Muscle layer of duodenum (tissue), 2 donors: Measurements from ENCODE around the gene DOLPP1.

ENCODE experiments used
- H3K27ac ChIP-seq: one replicate; pipeline ENCODE4 v1.7.0; 2013; ENCODE audit warnings: mild to moderate bottlenecking, low read length
- H3K27me3 ChIP-seq: one replicate; pipeline ENCODE4 v1.7.0; 2013; ENCODE audit warnings: low read depth, mild to moderate bottlenecking, control low read depth, low read length
- H3K36me3 ChIP-seq, 2 donors: one replicate each; pipeline ENCODE4 v1.7.0; 2013; ENCODE audit warnings: low read length in 2 of 2, control low read depth in 1 of 2, mild to moderate bottlenecking in 1 of 2; ENCODE audit not compliant: insufficient read depth in 2 of 2, control insufficient read depth in 1 of 2
- H3K4me1 ChIP-seq, 2 donors: one replicate each; pipeline ENCODE4 v1.7.0; 2013; ENCODE audit warnings: low read length in 2 of 2, mild to moderate bottlenecking in 2 of 2, control low read depth in 1 of 2, moderate library complexity in 1 of 2; ENCODE audit not compliant: insufficient read depth in 2 of 2, control insufficient read depth in 1 of 2
- H3K4me3 ChIP-seq, 2 donors: one replicate each; pipeline ENCODE4 v1.7.0; 2013; ENCODE audit warnings: low read length in 2 of 2, low read depth in 1 of 2, mild to moderate bottlenecking in 1 of 2
- H3K9me3 ChIP-seq, 2 donors: one replicate each; pipeline ENCODE4 v1.7.0; 2013; ENCODE audit warnings: low read length in 2 of 2, control low read depth in 1 of 2, mild to moderate bottlenecking in 1 of 2; ENCODE audit not compliant: control insufficient read depth in 1 of 2
- donor health status: healthy.

DOLPP1 gene

DNA sequence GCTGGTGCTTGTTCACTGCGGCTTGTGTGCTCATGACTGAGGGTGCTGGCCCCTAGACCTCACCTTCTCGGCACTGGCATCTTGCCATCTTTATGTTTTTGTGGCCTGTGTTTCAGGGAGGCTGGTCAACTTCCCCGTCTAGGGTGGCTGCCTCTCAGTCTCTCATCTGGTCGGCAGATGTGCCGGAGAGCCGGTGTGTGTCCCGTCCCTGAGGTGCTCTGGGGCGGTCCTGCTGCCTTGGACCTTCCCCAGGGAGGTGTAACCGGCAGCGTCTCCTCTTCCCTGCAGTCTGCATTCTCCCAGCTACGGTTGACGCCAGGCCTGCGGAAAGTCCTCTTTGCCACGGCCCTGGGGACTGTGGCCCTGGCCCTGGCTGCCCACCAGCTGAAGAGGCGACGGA lies 38.9 kb upstream of the DOLPP1 start:
- H3K9me3 ChIP-seq, result no peaks in the 10 kb centered on the region
- no peak overlapping the region for H3K27ac ChIP-seq
- no peak overlapping the region for H3K4me3 ChIP-seq
- peaks cover 12 to 48% of the 10 kb centered on the region in 2 donors for H3K36me3 ChIP-seq
- peaks cover 15 to 19% of the 10 kb centered on the region in 2 donors for H3K4me1 ChIP-seq
- H3K27me3 ChIP-seq, result no peaks in the 10 kb centered on the region

GRCh38 chr9:129052592-129052991 lies 28.3 kb upstream of the DOLPP1 start:
- no peak overlapping the region for H3K27ac ChIP-seq
- no peaks in the 10 kb centered on the region for H3K27me3 ChIP-seq
- no peaks in the 10 kb centered on the region for H3K4me1 ChIP-seq
- no peak overlapping the region for H3K4me3 ChIP-seq
- H3K36me3 ChIP-seq, result peaks cover 24 to 54% of the 10 kb centered on the region in 2 donors
- H3K9me3 ChIP-seq, result no peaks in the 10 kb centered on the region

DNA sequence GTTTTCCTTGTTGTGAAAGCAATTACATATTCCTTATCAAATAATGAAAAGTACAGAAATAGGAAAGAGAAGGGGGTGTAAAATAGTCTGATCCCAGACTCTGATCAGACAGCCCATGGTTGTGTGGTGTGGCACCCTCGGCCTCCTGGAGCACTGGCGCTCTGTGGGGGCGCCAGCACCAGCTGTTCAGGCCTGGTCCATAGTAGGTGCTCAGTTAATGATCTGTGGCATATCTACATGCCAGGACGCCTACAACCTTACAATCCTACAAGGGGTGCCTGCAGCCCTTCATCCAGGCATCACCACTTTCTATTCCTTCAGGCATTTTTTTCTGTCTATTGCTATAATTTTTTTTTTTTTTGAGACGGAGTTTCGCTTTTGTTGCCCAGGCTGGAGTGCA lies 27.9 kb upstream of the DOLPP1 start:
- peaks cover 24 to 51% of the 10 kb centered on the region in 2 donors for H3K36me3 ChIP-seq
- no peak overlapping the region for H3K27ac ChIP-seq
- no peaks in the 10 kb centered on the region for H3K27me3 ChIP-seq
- H3K9me3 ChIP-seq, result no peaks in the 10 kb centered on the region
- H3K4me3 ChIP-seq, result no peak overlapping the region
- H3K4me1 ChIP-seq, result no peaks in the 10 kb centered on the region

DNA sequence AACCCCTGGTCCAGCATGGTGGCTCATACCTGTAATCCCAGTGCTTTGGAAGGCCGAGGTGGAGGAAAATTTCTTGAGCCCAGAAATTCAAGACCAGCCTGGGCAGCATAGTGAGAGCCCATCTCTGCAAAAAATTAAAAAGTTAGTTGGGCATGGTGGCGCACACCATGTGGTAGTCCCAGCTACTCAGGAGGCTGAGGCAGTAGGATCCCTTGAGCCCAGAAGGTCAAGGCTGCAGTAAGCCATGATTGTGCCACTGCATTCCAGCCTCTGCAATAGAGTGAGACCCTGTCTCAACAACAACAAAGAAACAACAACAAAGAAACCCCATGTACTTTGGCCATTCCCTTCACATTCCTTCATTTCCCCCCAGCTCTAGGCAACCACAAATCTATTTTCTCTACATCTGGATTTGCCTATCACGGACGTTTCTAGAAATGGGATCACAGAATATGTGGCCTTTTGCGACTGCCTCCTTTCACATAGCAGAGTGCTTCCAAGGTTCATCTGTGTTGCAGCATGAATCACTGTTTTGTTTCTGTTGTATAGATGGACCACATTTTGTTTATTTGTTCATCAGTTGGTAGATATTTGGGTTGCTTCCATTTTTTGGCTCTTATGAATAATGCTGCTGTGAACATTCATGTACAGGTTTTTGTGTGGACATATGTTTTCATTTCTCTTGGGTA lies 26.6 kb upstream of the DOLPP1 start:
- peaks cover 14 to 44% of the 10 kb centered on the region in 2 donors for H3K36me3 ChIP-seq
- no peaks in the 10 kb centered on the region for H3K27me3 ChIP-seq
- H3K27ac ChIP-seq, result no peak overlapping the region

GRCh38 chr9:129058965-129059795 lies 21.7 kb upstream of the DOLPP1 start:
- Histone ChIP-seq H3K27ac (no peak overlapping the region), H3K36me3 (peaks cover 22 to 58% of the 10 kb centered on the region in 2 donors), H3K4me1 (no peaks in the 10 kb centered on the region), H3K4me3 (no peak overlapping the region), H3K9me3 (no peaks in the 10 kb centered on the region), H3K27me3 (no peaks in the 10 kb centered on the region)

More for the DNA sequence above, 26.6 kb upstream of the DOLPP1 start:
- no peak overlapping the region for H3K4me3 ChIP-seq
- no peaks in the 10 kb centered on the region for H3K4me1 ChIP-seq
- no peaks in the 10 kb centered on the region for H3K9me3 ChIP-seq

DNA sequence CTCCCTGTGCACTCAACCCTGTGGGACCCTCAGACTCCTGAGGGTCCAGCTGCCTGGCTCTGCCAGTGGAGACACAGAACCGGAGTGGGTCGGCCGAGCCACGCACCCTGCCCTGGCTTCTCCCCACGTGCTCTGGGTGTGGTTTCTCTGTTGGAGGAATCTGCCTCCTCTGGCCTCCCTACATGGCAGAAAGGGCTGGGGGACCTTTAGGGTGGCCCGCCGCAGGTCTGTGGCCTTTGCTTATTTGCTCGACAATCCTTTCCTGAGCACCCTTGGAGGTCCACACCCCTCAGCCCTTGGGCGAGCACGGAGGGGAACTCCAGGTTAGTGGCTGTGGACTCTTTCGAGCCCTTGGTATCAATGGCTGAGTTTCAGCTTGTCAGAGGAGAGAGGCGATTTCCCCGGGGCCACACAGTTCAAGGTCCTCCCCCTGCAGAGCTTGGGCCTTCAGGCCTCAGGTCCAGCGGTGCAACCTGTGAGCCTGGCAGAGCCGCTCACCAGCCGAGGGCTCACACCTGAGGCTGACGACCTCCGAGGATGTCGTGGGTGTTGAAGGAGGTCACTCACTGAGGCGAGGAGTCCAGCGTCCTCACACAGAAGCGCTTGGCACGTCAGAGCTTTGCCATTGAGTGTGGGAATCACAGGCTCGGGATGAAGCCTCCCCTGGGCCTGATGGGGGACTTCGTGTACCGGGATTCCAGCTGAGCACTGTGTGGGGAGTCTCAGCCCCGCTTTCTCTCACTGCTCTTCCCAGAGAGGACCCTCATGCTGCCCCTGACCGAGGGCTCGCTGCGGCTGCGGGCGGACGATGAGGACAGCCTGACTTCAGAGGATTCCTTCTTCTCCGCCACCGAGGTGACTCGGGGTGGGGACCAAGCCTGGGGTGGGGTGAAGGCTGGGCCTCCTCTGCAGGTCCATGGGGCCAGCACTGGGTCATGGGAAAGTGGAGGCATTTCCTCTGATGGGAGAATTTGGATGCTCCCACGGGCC lies 20.8 kb upstream of the DOLPP1 start:
- Histone ChIP-seq H3K4me1 (no peaks in the 10 kb centered on the region), H3K27me3 (no peaks in the 10 kb centered on the region), H3K36me3 (peaks cover 18 to 60% of the 10 kb centered on the region in 2 donors), H3K4me3 (no peak overlapping the region), H3K9me3 (no peaks in the 10 kb centered on the region), H3K27ac (no peak overlapping the region)

DNA sequence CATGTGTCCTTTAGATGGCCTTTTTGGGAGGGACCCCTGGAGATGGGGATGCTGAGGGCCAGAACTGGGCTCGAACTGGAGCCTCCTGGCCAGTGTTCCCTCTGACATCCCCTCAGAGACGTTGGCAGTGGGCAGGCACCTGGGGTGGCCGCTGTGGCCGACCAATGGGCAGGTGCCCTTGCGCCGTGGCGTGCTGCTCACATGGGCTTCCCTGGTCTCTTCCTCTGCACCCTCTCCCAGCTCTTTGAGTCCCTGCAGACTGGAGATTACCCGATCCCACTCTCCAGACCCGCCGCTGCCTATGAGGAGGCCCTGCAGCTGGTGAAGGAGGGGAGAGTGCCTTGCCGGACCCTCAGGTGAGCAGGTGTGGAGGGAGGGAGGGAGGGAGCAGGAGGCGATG lies 19.9 kb upstream of the DOLPP1 start:
- peaks cover 23 to 69% of the 10 kb centered on the region in 2 donors for H3K36me3 ChIP-seq

DNA sequence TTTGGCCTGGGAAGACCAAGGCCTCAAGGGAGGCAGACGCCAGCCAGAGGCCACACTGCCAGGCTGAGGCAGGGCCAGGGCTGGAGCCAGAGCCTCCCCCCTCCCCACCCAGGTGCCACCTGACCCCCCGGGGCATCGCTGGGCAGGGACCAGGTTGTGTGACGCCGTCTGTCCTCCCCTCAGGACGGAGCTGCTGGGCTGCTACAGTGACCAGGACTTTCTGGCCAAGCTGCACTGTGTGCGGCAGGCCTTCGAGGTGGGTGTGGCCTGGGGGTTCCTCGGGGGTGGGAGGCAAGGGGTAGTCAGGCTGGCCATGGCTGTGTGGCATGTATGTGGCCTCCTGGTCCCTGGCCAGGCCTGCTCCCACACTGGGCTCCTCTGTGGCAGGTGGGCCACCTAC lies 17.9 kb upstream of the DOLPP1 start:
- H3K27ac ChIP-seq, result no peak overlapping the region
- H3K9me3 ChIP-seq, result no peaks in the 10 kb centered on the region
- no peaks in the 10 kb centered on the region for H3K27me3 ChIP-seq
- no peaks in the 10 kb centered on the region for H3K4me1 ChIP-seq
- peaks cover 24 to 75% of the 10 kb centered on the region in 2 donors for H3K36me3 ChIP-seq
- H3K4me3 ChIP-seq, result no peak overlapping the region

More for the DNA sequence above, 19.9 kb upstream of the DOLPP1 start:
- Histone ChIP-seq H3K4me1 (no peaks in the 10 kb centered on the region), H3K27ac (no peak overlapping the region), H3K27me3 (no peaks in the 10 kb centered on the region), H3K9me3 (no peaks in the 10 kb centered on the region), H3K4me3 (no peak overlapping the region)

GRCh38 chr9:129064499-129064908 lies 16.4 kb upstream of the DOLPP1 start:
- H3K4me3 ChIP-seq, result no peak overlapping the region
- no peaks in the 10 kb centered on the region for H3K27me3 ChIP-seq
- H3K27ac ChIP-seq, result no peak overlapping the region
- no peaks in the 10 kb centered on the region for H3K9me3 ChIP-seq
- H3K4me1 ChIP-seq, result no peaks in the 10 kb centered on the region
- peaks cover 21 to 82% of the 10 kb centered on the region in 2 donors for H3K36me3 ChIP-seq

DNA sequence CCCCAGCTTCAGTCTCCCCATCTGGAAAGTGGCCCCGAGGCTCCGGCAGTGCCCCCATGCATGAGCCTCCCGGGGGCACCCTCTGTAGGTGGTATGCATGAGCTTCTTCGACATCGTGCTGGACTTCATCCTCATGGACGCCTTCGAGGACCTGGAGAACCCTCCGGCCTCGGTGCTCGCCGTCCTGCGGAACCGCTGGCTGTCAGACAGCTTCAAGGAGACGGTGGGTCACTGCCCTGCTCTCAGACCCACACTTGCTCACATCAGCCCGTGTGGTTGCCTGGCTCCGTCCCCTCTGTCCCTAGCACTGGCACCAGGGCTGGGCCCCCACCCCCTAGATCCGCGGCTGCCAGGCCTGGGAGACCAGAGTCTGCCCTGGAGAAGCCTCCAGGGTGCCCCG lies 12.8 kb upstream of the DOLPP1 start:
- no peaks in the 10 kb centered on the region for H3K4me1 ChIP-seq
- no peak overlapping the region for H3K27ac ChIP-seq
- H3K36me3 ChIP-seq, result peaks cover 10 to 68% of the 10 kb centered on the region in 2 donors
- H3K27me3 ChIP-seq, result no peaks in the 10 kb centered on the region
- no peak overlapping the region for H3K4me3 ChIP-seq
- H3K9me3 ChIP-seq, result no peaks in the 10 kb centered on the region
